ENCODE results near the gene FGF1.

Gene FGF1

DNA sequence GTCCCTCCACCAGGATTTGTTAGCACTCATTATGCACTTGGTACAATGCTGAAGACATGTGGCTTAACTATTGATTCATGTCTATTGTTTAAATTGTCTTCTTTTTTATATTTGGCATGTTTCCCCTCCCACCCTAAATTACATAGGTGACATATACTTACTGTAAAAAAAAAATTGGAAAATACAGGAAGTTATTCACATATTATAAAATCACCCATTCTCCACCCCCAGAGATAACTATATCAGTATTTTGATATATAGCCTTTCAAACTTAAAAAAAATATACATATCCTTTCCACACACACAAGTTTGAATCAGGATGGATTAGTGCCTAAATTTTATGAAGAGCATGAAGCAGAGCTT, 87.6 kb downstream of the FGF1 start:
- peaks cover 21% of the 10 kb centered on the region for H3K4me1 ChIP-seq (ENCODE audit: control insufficient read depth, insufficient read depth, low read length)
- ChIA-PET POLR2A (interaction anchor here (0.6 kb wide), 1 partner anchor 188 kb away, joined by 4 read pairs; no protein-coding TSS in a partner anchor), CTCF (interaction anchor here (0.6 to 5.3 kb wide), 7 partner anchors 11 to 283 kb away, joined by 3 to 48 read pairs (median 3); no protein-coding TSS in a partner anchor)
- no peaks in the 10 kb centered on the region for H3K9me3 ChIP-seq (ENCODE audit: control insufficient read depth, insufficient read depth, low read depth, low read length)
- TF ChIP-seq, protein P1, sequence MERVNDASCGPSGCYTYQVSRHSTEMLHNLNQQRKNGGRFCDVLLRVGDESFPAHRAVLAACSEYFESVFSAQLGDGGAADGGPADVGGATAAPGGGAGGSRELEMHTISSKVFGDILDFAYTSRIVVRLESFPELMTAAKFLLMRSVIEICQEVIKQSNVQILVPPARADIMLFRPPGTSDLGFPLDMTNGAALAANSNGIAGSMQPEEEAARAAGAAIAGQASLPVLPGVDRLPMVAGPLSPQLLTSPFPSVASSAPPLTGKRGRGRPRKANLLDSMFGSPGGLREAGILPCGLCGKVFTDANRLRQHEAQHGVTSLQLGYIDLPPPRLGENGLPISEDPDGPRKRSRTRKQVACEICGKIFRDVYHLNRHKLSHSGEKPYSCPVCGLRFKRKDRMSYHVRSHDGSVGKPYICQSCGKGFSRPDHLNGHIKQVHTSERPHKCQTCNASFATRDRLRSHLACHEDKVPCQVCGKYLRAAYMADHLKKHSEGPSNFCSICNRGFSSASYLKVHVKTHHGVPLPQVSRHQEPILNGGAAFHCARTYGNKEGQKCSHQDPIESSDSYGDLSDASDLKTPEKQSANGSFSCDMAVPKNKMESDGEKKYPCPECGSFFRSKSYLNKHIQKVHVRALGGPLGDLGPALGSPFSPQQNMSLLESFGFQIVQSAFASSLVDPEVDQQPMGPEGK (tag by site-specific recombination; IDR thresholded peaks at IDR 0.05), result 0 out of 2 replicates have a peak, but pooled peaks have one; percentile 31
- no peak for TF ChIP-seq ZNF211 (tag by site-specific recombination; IDR thresholded peaks at IDR 0.05; ENCODE audit: low read depth)
- no peak for TF ChIP-seq RBAK (tag by site-specific recombination; IDR thresholded peaks at IDR 0.05)
- no peak overlapping the region for H3K4me3 ChIP-seq (ENCODE audit: low read depth, low read length)
- H3K27ac ChIP-seq (ENCODE audit: extremely low read depth, low read depth, low read length), result no peak overlapping the region
- no peaks in the 10 kb centered on the region for H3K36me3 ChIP-seq (ENCODE audit: control insufficient read depth in 2 of 2, insufficient read depth in 1 of 2, low read length in 2 of 2)

DNA sequence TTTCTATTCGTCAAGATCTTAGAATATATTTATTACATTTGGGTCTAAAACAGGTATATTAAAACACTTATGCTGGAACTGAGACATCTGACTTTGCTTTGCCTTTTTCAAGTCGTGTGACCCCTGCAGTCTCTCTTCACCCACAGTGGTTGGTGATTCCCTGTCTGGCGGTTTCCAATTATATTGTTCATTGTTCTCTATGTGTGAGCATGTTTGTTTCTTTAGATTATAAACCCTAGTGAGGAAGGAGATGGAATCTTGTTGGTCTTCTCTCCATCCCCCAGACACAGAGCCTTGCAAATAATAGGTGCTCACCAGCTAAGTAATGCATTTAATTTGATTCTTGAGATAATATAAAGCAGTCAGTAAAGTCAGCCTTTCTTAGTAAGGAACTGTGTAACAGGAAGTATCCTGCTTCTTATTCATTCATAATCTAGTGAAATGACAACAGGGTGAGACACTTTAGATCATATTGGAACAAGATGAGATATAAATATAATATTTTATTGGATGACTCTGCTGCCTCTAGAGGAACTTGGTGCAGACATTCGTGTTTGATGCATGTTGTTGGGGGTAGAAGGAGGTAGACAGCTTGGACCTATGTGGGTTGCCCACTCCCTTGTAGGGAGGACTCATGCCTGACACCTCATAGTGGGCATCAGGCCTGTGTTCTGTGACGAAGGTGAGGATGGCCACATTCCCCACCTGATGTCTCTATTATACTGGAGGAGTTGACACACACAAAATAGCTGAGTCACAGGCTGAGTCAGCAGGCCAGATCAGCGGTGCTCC, 88.1 kb downstream of the FGF1 start:
- no peak overlapping the region for H3K4me3 ChIP-seq (ENCODE audit: low read depth, low read length)
- POLR2A ChIA-PET, result interaction anchor here (0.6 kb wide), 1 partner anchor 188 kb away, joined by 4 read pairs; no protein-coding TSS in a partner anchor
- CTCF ChIA-PET, result interaction anchor here (0.6 to 5.3 kb wide), 6 partner anchors 10 to 283 kb away, joined by 3 to 48 read pairs (median 8); no protein-coding TSS in a partner anchor
- no peak overlapping the region for H3K27ac ChIP-seq (ENCODE audit: extremely low read depth, low read depth, low read length)
- no peaks in the 10 kb centered on the region for H3K9me3 ChIP-seq (ENCODE audit: control insufficient read depth, insufficient read depth, low read depth, low read length)
- H3K4me1 ChIP-seq (ENCODE audit: control insufficient read depth, insufficient read depth, low read length), result peaks cover 21% of the 10 kb centered on the region
- no peaks in the 10 kb centered on the region for H3K36me3 ChIP-seq (ENCODE audit: control insufficient read depth in 2 of 2, insufficient read depth in 1 of 2, low read length in 2 of 2)
- TF ChIP-seq HOXC10 (CRISPR knock-in tag; IDR thresholded peaks at IDR 0.05) (no peak), GLI2 (tag by site-specific recombination; IDR thresholded peaks at IDR 0.05; ENCODE audit: borderline replicate concordance, low read depth) (no peak), ZNF555 (tag by site-specific recombination; conservative IDR thresholded peaks at IDR 0.05) (no peak), ZBTB17 (tag by site-specific recombination; IDR thresholded peaks at IDR 0.05) (peak; percentile 65; the same call in 1 of the 2 replicates), ZNF23 (tag by site-specific recombination; IDR thresholded peaks at IDR 0.05; ENCODE audit: borderline replicate concordance) (no peak), ZNF133 (tag by site-specific recombination; IDR thresholded peaks at IDR 0.05) (no peak), RBAK (tag by site-specific recombination; IDR thresholded peaks at IDR 0.05) (0 out of 2 replicates have a peak, but pooled peaks have one; percentile 56), SCRT2 (tag by site-specific recombination; IDR thresholded peaks at IDR 0.05) (no peak), ZNF140 (tag by site-specific recombination; IDR thresholded peaks at IDR 0.05) (no peak), ZNF626 (tag by site-specific recombination; IDR thresholded peaks at IDR 0.05) (no peak), BCL11B (tag by site-specific recombination; IDR thresholded peaks at IDR 0.05; ENCODE audit: low read depth) (no peak), ZNF48 (tag by site-specific recombination; IDR thresholded peaks at IDR 0.05) (no peak), ZNF701 (tag by site-specific recombination; IDR thresholded peaks at IDR 0.05) (no peak), ZNF132 (tag by site-specific recombination; IDR thresholded peaks at IDR 0.05; ENCODE audit: borderline replicate concordance) (no peak), ZFHX2 (tag by site-specific recombination; conservative IDR thresholded peaks at IDR 0.05) (0 out of 2 replicates have a peak, but pooled peaks have one; percentile 10), HOXA7 (CRISPR knock-in tag; IDR thresholded peaks at IDR 0.05; ENCODE audit: borderline replicate concordance) (no peak), ZNF600 (tag by site-specific recombination; IDR thresholded peaks at IDR 0.05) (peak; percentile 73; the same call in 1 of the 2 replicates), ZEB2 (tag by site-specific recombination; IDR thresholded peaks at IDR 0.05) (0 out of 2 replicates have a peak, but pooled peaks have one; percentile 21)
- TF ChIP-seq, protein P2, sequence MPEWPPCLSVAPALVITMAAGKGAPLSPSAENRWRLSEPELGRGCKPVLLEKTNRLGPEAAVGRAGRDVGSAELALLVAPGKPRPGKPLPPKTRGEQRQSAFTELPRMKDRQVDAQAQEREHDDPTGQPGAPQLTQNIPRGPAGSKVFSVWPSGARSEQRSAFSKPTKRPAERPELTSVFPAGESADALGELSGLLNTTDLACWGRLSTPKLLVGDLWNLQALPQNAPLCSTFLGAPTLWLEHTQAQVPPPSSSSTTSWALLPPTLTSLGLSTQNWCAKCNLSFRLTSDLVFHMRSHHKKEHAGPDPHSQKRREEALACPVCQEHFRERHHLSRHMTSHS (tag by site-specific recombination; IDR thresholded peaks at IDR 0.05), result no peak
- TF ChIP-seq, protein P3, sequence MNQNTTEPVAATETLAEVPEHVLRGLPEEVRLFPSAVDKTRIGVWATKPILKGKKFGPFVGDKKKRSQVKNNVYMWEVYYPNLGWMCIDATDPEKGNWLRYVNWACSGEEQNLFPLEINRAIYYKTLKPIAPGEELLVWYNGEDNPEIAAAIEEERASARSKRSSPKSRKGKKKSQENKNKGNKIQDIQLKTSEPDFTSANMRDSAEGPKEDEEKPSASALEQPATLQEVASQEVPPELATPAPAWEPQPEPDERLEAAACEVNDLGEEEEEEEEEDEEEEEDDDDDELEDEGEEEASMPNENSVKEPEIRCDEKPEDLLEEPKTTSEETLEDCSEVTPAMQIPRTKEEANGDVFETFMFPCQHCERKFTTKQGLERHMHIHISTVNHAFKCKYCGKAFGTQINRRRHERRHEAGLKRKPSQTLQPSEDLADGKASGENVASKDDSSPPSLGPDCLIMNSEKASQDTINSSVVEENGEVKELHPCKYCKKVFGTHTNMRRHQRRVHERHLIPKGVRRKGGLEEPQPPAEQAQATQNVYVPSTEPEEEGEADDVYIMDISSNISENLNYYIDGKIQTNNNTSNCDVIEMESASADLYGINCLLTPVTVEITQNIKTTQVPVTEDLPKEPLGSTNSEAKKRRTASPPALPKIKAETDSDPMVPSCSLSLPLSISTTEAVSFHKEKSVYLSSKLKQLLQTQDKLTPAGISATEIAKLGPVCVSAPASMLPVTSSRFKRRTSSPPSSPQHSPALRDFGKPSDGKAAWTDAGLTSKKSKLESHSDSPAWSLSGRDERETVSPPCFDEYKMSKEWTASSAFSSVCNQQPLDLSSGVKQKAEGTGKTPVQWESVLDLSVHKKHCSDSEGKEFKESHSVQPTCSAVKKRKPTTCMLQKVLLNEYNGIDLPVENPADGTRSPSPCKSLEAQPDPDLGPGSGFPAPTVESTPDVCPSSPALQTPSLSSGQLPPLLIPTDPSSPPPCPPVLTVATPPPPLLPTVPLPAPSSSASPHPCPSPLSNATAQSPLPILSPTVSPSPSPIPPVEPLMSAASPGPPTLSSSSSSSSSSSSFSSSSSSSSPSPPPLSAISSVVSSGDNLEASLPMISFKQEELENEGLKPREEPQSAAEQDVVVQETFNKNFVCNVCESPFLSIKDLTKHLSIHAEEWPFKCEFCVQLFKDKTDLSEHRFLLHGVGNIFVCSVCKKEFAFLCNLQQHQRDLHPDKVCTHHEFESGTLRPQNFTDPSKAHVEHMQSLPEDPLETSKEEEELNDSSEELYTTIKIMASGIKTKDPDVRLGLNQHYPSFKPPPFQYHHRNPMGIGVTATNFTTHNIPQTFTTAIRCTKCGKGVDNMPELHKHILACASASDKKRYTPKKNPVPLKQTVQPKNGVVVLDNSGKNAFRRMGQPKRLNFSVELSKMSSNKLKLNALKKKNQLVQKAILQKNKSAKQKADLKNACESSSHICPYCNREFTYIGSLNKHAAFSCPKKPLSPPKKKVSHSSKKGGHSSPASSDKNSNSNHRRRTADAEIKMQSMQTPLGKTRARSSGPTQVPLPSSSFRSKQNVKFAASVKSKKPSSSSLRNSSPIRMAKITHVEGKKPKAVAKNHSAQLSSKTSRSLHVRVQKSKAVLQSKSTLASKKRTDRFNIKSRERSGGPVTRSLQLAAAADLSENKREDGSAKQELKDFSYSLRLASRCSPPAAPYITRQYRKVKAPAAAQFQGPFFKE (tag by site-specific recombination; IDR thresholded peaks at IDR 0.05; ENCODE audit: borderline replicate concordance), result no peak
